SK-N-SH treated with all-trans-retinoic acid at 6 μM for 48 hours (cell line): Measurements from ENCODE around the gene ENHO.
A peak's percentile ranks its signal among the peaks of the same experiment; 100 is the strongest.

ENCODE experiments used
- ATAC-seq: fragments of 200-7000 bp; cut with Tn5 transposase; 3 replicates; pipeline ENCODE4 v1.9.1; 2020; ENCODE audit warnings: mild to moderate bottlenecking, moderate library complexity
- ARNTL ChIP-seq: fragments of 450-650 bp; formaldehyde crosslinking; IDR thresholded peaks from 2 replicates; pipeline ENCODE4 v1.5.0; 2020; ENCODE audit warnings: low read depth, mild to moderate bottlenecking, moderate library complexity, borderline replicate concordance
- BACH2 ChIP-seq: fragments of 250-450 bp; sonication (Bioruptor Pico); IDR thresholded peaks from 2 replicates; pipeline ENCODE4 v1.9.0; 2021; ENCODE audit warnings: mild to moderate bottlenecking, borderline replicate concordance
- ESRRG ChIP-seq: fragments of 250-450 bp; sonication (Bioruptor Pico); IDR thresholded peaks from 2 replicates; pipeline ENCODE4 v1.6.1; 2021; ENCODE audit warnings: mild to moderate bottlenecking
- ISL1 ChIP-seq: fragments of 250-450 bp; sonication (Bioruptor Pico); IDR thresholded peaks from 2 replicates; pipeline ENCODE4 v2.1.2; 2022; ENCODE audit warnings: mild to moderate bottlenecking, moderate library complexity
- OSR1 ChIP-seq: fragments of 250-450 bp; sonication (Bioruptor Pico); IDR thresholded peaks from 2 replicates; pipeline ENCODE4 v1.8.0; 2022; ENCODE audit warnings: moderate library complexity, mild to moderate bottlenecking, inconsistent platforms
- PPARA ChIP-seq: fragments of 250-450 bp; sonication (Bioruptor Pico); IDR thresholded peaks from 2 replicates; pipeline ENCODE4 v1.5.0; 2020; ENCODE audit warnings: mild to moderate bottlenecking, borderline replicate concordance
- RARB ChIP-seq: fragments of 250-450 bp; sonication (Bioruptor Pico); IDR thresholded peaks from 2 replicates; pipeline ENCODE4 v1.8.0; 2021; ENCODE audit warnings: mild to moderate bottlenecking, moderate library complexity
- SNAI2 ChIP-seq: fragments of 250-450 bp; sonication (Bioruptor Pico); IDR thresholded peaks from 2 replicates; pipeline ENCODE4 v1.5.0; 2020; ENCODE audit warnings: mild to moderate bottlenecking, moderate library complexity
- TCF4 ChIP-seq: fragments of 250-450 bp; sonication (Bioruptor Pico); IDR thresholded peaks from 2 replicates; pipeline ENCODE4 v1.8.0; 2021; ENCODE audit warnings: mild to moderate bottlenecking, moderate library complexity, borderline replicate concordance
- TOX ChIP-seq: fragments of 250-450 bp; sonication (Bioruptor Pico); IDR thresholded peaks from 2 replicates; pipeline ENCODE4 v1.8.0; 2021; ENCODE audit warnings: mild to moderate bottlenecking, moderate library complexity, borderline replicate concordance
- ZC3H10 ChIP-seq: fragments of 250-450 bp; sonication (Bioruptor Pico); IDR thresholded peaks from 2 replicates; pipeline ENCODE4 v1.5.1; 2021; ENCODE audit warnings: mild to moderate bottlenecking, moderate library complexity
- ZFP3 ChIP-seq: fragments of 250-450 bp; sonication (Bioruptor Pico); IDR thresholded peaks from 2 replicates; pipeline ENCODE4 v1.5.0; 2020; ENCODE audit warnings: mild to moderate bottlenecking, moderate library complexity
- ZFP30 ChIP-seq: fragments of 450-650 bp; formaldehyde crosslinking; IDR thresholded peaks from 2 replicates; pipeline ENCODE4 v1.5.0; 2022; ENCODE audit warnings: mild to moderate bottlenecking, moderate library complexity
- ZNF565 ChIP-seq: fragments of 450-650 bp; formaldehyde crosslinking; conservative IDR thresholded peaks from 2 replicates; pipeline ENCODE4 v1.5.0; 2020; ENCODE audit warnings: low read depth, mild to moderate bottlenecking, moderate library complexity
- ZNF70 ChIP-seq: fragments of 450-650 bp; formaldehyde crosslinking; IDR thresholded peaks from 2 replicates; pipeline ENCODE4 v1.5.0; 2020; ENCODE audit warnings: mild to moderate bottlenecking, moderate library complexity
- ZNF8 ChIP-seq: fragments of 450-650 bp; formaldehyde crosslinking; IDR thresholded peaks from 2 replicates; pipeline ENCODE4 v1.5.0; 2020; ENCODE audit warnings: mild to moderate bottlenecking, moderate library complexity
- TF ChIP-seq, protein P1 (sequence below): fragments of 250-450 bp; sonication (Bioruptor Pico); IDR thresholded peaks from 2 replicates; pipeline ENCODE4 v1.5.1; 2021; ENCODE audit warnings: mild to moderate bottlenecking, moderate library complexity
- TF ChIP-seq, protein P2 (sequence below): fragments of 250-450 bp; sonication (Bioruptor Pico); IDR thresholded peaks from 2 replicates; pipeline ENCODE4 v1.8.0; 2021; ENCODE audit warnings: low read depth, mild to moderate bottlenecking, moderate library complexity, borderline replicate concordance
- TF ChIP-seq, protein P3 (sequence below): fragments of 250-450 bp; sonication (Bioruptor Pico); IDR thresholded peaks from 2 replicates; pipeline ENCODE4 v1.8.0; 2020; ENCODE audit warnings: mild to moderate bottlenecking, moderate library complexity, borderline replicate concordance
- TF ChIP-seq, protein P4 (sequence below): fragments of 250-450 bp; sonication (Bioruptor Pico); IDR thresholded peaks from 2 replicates; pipeline ENCODE4 v1.5.1; 2020; ENCODE audit warnings: low read depth, mild to moderate bottlenecking, moderate library complexity

ENHO gene

DNA sequence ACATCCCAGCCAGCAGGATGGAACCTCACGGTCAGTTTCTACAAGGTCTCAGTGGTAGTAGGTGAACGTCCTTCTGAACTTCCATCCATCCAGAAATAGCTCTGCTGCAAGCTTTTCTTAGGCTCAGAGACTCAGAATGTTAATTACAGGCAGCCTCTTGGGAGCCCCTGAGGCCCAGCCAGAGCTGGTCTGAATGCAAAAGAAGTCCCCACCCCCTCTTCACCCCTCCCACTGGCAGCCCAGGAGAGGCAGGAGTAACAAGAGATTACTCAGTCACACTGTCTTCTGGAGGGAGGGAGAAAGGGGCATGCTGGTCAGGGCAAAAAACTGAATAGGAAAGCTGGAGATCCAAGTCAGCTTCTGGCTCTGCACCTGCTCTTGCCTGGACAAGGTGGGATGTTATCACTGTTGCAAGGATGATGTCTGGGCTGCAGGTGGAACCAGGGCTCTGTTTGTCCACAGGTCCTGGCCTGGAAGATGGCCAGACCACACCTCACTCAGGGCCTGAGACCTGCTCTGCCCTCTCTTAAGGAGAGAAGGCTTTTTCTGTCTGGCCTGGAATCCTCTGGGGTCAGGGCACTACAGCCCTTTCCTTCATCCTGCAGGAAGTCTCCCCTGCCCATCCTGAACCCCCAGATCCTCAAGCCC is 9.1 kb downstream of the ENHO start:
- ATAC-seq = peak; percentile 48; the same call in 1 of the 3 replicates
- TF ChIP-seq PPARA (CRISPR knock-in tag) (no peak), TOX (no peak), BACH2 (CRISPR knock-in tag) (no peak), ZC3H10 (CRISPR knock-in tag) (no peak), TCF4 (CRISPR knock-in tag) (no peak), ZFP30 (CRISPR knock-in tag) (no peak), OSR1 (no peak), RARB (CRISPR knock-in tag) (no peak), ZFP3 (CRISPR knock-in tag) (no peak), ISL1 (no peak), ARNTL (CRISPR knock-in tag) (no peak)
- TF ChIP-seq, protein P1, sequence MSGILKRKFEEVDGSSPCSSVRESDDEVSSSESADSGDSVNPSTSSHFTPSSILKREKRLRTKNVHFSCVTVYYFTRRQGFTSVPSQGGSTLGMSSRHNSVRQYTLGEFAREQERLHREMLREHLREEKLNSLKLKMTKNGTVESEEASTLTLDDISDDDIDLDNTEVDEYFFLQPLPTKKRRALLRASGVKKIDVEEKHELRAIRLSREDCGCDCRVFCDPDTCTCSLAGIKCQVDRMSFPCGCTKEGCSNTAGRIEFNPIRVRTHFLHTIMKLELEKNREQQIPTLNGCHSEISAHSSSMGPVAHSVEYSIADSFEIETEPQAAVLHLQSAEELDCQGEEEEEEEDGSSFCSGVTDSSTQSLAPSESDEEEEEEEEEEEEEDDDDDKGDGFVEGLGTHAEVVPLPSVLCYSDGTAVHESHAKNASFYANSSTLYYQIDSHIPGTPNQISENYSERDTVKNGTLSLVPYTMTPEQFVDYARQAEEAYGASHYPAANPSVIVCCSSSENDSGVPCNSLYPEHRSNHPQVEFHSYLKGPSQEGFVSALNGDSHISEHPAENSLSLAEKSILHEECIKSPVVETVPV (CRISPR knock-in tag) = no peak
- TF ChIP-seq, protein P2, sequence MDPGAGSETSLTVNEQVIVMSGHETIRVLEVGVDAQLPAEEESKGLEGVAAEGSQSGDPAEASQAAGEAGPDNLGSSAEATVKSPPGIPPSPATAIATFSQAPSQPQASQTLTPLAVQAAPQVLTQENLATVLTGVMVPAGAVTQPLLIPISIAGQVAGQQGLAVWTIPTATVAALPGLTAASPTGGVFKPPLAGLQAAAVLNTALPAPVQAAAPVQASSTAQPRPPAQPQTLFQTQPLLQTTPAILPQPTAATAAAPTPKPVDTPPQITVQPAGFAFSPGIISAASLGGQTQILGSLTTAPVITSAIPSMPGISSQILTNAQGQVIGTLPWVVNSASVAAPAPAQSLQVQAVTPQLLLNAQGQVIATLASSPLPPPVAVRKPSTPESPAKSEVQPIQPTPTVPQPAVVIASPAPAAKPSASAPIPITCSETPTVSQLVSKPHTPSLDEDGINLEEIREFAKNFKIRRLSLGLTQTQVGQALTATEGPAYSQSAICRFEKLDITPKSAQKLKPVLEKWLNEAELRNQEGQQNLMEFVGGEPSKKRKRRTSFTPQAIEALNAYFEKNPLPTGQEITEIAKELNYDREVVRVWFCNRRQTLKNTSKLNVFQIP (CRISPR knock-in tag) = no peak

DNA sequence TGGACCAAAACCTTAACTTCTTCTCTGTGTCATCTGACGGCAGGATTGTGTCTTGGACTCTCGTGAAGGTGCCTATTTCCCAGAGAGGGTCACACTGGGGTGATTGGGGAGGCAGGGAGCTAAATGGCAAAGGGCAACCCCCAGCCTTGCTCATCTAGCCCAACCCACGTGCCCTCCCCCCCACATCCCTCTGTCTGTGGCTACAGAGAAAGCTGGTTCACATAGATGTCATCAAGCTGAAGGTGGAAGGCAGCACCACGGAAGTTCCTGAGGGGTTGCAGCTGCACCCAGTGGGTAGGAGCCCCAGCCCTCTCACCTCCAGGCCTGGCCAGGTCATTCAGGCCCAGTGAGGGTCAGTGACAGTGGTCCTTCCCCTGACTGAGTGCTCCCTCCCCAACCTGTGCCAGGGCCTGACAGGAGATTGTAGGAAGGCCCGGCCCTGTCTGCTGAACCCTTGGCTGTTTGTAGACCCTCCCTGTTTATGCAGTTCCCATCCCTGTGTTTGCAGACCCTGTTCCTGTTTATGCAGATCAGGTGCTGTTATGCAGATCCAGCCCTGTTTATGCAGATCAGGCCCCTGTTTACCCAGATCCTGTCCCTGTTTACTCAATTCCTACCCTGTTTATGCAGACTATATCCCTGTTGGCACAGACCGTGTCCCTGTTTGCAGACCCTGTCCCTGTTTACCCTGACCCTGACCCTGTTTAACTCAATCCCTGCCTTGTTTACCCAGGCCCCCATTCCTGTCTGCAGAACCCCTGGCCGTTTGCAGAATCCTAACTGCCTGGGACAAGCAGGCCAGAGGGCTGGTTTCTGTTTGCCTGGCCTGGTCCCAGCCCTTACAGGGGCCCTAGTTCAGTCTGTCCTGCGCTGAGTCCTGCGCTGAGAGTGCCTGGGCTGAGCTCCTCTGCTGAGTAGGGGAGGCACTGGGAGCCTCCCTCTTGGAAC is 10.4 kb downstream of the ENHO start:
- no peak for ATAC-seq
- TF ChIP-seq ISL1 (no peak), SNAI2 (no peak), ZNF8 (CRISPR knock-in tag) (no peak), ZFP30 (CRISPR knock-in tag) (no peak), PPARA (CRISPR knock-in tag) (no peak), ZC3H10 (CRISPR knock-in tag) (no peak), ARNTL (CRISPR knock-in tag) (no peak), ZNF565 (CRISPR knock-in tag) (no peak), ZNF70 (CRISPR knock-in tag) (no peak), ESRRG (CRISPR knock-in tag) (no peak), RARB (CRISPR knock-in tag) (no peak), BACH2 (CRISPR knock-in tag) (no peak), OSR1 (no peak)
- TF ChIP-seq, protein P3, sequence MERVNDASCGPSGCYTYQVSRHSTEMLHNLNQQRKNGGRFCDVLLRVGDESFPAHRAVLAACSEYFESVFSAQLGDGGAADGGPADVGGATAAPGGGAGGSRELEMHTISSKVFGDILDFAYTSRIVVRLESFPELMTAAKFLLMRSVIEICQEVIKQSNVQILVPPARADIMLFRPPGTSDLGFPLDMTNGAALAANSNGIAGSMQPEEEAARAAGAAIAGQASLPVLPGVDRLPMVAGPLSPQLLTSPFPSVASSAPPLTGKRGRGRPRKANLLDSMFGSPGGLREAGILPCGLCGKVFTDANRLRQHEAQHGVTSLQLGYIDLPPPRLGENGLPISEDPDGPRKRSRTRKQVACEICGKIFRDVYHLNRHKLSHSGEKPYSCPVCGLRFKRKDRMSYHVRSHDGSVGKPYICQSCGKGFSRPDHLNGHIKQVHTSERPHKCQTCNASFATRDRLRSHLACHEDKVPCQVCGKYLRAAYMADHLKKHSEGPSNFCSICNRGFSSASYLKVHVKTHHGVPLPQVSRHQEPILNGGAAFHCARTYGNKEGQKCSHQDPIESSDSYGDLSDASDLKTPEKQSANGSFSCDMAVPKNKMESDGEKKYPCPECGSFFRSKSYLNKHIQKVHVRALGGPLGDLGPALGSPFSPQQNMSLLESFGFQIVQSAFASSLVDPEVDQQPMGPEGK (CRISPR knock-in tag) = no peak
- TF ChIP-seq, protein P4, sequence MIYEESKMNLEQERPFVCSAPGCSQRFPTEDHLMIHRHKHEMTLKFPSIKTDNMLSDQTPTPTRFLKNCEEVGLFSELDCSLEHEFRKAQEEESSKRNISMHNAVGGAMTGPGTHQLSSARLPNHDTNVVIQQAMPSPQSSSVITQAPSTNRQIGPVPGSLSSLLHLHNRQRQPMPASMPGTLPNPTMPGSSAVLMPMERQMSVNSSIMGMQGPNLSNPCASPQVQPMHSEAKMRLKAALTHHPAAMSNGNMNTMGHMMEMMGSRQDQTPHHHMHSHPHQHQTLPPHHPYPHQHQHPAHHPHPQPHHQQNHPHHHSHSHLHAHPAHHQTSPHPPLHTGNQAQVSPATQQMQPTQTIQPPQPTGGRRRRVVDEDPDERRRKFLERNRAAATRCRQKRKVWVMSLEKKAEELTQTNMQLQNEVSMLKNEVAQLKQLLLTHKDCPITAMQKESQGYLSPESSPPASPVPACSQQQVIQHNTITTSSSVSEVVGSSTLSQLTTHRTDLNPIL = no peak
- TF ChIP-seq, protein P1 (CRISPR knock-in tag) = no peak
- TF ChIP-seq, protein P2 (CRISPR knock-in tag) = no peak
